Heart left ventricle (tissue), 16 donors: ENCODE measurements around the gene KCNV2. TPM values are rescaled to one million over a fixed set of nuclear protein-coding genes. Genes with fewer than 3 reads are reported as not detected.

ENCODE experiments used
- ATAC-seq, 4 donors: fragments of 200-7000 bp; cut with Tn5 transposase; one replicate each; pipeline ENCODE4 v1.9.1; 2020 to 2022; ENCODE audit warnings: moderate library complexity in 4 of 4, mild to moderate bottlenecking in 3 of 4, moderate number of reproducible peaks in 1 of 4
- DNase-seq, 5 donors: peaks; one replicate each; pipeline ENCODE4 v3.0.0-alpha.2; 2020
- H3K27ac ChIP-seq, 12 donors: fragments of 200-600 bp; sonication (generic) in 4 of 12; one replicate each; pipeline versions ENCODE4 v1.5.0 to v1.8.0; 2016 to 2022; ENCODE audit warnings: mild to moderate bottlenecking in 2 of 12
- H3K27me3 ChIP-seq, 9 donors: fragments of 200-600 bp; sonication (generic) in 2 of 9; one replicate each; pipeline versions ENCODE4 v1.5.1 to v1.8.0; 2016 to 2022; ENCODE audit warnings: mild to moderate bottlenecking in 3 of 9
- H3K36me3 ChIP-seq, 9 donors: fragments of 200-600 bp; sonication (generic) in 2 of 9; one replicate each; pipeline versions ENCODE4 v1.5.0 to v1.8.0; 2018 to 2022; ENCODE audit warnings: mild to moderate bottlenecking in 2 of 9
- H3K4me1 ChIP-seq, 12 donors: fragments of 200-600 bp; sonication (generic) in 4 of 12; one replicate each; pipeline versions ENCODE4 v1.5.0 to v1.8.0; 2016 to 2022; ENCODE audit warnings: mild to moderate bottlenecking in 3 of 12
- H3K4me3 ChIP-seq, 12 donors: fragments of 200-600 bp; sonication (generic) in 4 of 12; one replicate each; pipeline versions ENCODE4 v1.5.0 to v1.8.0; 2017 to 2022; ENCODE audit warnings: mild to moderate bottlenecking in 9 of 12, moderate library complexity in 4 of 12
- H3K9me3 ChIP-seq, 12 donors: fragments of 200-600 bp; sonication (generic) in 4 of 12; one replicate each; pipeline versions ENCODE4 v1.5.0 to v1.8.0; 2016 to 2022; ENCODE audit warnings: mild to moderate bottlenecking in 1 of 12
- CTCF ChIP-seq, 12 donors: fragments of 200-600 bp; sonication (generic) in 4 of 12; IDR thresholded peaks; one replicate each; pipeline versions ENCODE4 v1.5.0 to v1.8.0; 2018 to 2022; ENCODE audit warnings: antibody characterized with exemption in 12 of 12, mild to moderate bottlenecking in 5 of 12
- POLR2A ChIP-seq, 2 donors: fragments of 450-650 bp; IDR thresholded peaks; one replicate each; pipeline ENCODE4 v1.6.1; 2017; ENCODE audit warnings: antibody characterized with exemption in 2 of 2, mild to moderate bottlenecking in 2 of 2, moderate library complexity in 2 of 2
- WGBS, 4 donors: extraction: QIAGEN DNeasy Blood & Tissue Kit in 2 of 4; methylation state at CpG; one replicate each; pipeline versions ENCODE4 v1.1.5 to v1.1.7; 2013 to 2018; 5-methylcytosine and 5-hydroxymethylcytosine counted together
- intact Hi-C, 10 donors: fragments of 100-400 bp; cut with DNase I; formaldehyde crosslinking; loops; one replicate each; pipeline versions ENCODE4 v1.11.1 to v1.14.2; 2022
- polyA plus RNA-seq, 2 donors: library from polyadenylated mRNA; stranded (reverse); fragments of 200-250 nt; gene quantifications; one replicate each; pipeline ENCODE4 v1.2.3, GENCODE V29; 2013
- total RNA-seq, 9 donors: library from RNA; depleted of rRNA in 2 of 9; stranded (reverse); fragments of >200 nt in 2 of 9; fragmentation: NEBNext Ultra II Directional in 3 of 9; extraction: Animal tissue kit (Norgen Biotek cat#: 25700) in 3 of 9; gene quantifications; one replicate each; pipeline versions ENCODE4 v1.1.0 to v1.2.4, GENCODE V29; 2016 to 2023
- donor health status: ischemic (EF 13 %, LVEDD 7.1; RV severe dilation, severe dysfunction).
- donor health status: healthy with polysubstance abuse.
- donor health status: DM: no; HTN: yes; CAD: no.
- donor health status: DM: no; HTN: no; CAD: no.
- donor health status: ischemic (EF 25% LVEDD 6.9; RV normal size, moderate dysfunction).
- donor health status: ischemic (EF 25% LVEDD 5.7; RV mildly dilated, moderate dysfunction).
- donor health status: healthy.
- donor health status: DM: yes; HTN: yes; CAD: no.
- donor health status: ischemic (EF 35%, LVEDD 5.7; RV mildly dilated, moderate dysfunction).
- donor health status: nonischemic (EF 11% LVEDD 7.7; RV severe dilation, severe dysfunction).
- donor health status: DM: yes; HTN: yes; CAD: no.
- donor health status: PGD.
- donor health status: ischemic (EF 29% LVEDD 5.4; RV normal size, mild dysfunction).
- donor health status: nonischemic (EF 23%, LVEDD 6.1; RV moderate dilation, normal function).

The KCNV2 gene
- total and polyA plus RNA-seq, 11 donors, result not detected

DNA sequence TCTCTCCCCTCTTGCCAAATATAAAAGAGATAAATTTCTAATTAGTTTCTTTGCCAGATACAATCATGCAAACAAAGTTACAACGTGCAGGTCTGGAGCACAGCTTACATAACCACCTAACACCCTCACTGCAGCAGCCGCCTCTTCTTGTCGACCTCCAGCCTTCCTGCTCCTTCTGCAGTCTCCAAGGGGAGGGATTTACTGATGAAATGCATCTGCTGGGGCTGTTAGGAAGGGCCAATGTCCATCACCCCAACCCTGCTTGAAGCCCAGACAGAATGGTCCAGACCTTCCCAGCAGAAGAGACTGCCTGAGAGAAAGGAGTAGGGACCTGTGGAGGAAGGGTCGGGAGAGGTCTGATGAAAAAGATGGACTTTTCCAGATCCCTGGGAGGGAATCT, 15.2 kb downstream of the KCNV2 start:
- Histone ChIP-seq H3K4me1 (peaks cover 0 to 15% (median 6%) of the 10 kb centered on the region in 12 donors), H3K4me3 (no peak overlapping the region), H3K27ac (no peak overlapping the region), H3K36me3 (no peaks in the 10 kb centered on the region), H3K27me3 (no peaks in the 10 kb centered on the region), H3K9me3 (no peaks in the 10 kb centered on the region)
- intact Hi-C loops, result loop anchor here in 2 of 10 donors (10.0 kb wide), 2 partner anchors 498 to 598 kb away; no protein-coding TSS in a partner anchor
- WGBS, 4 donors, result 56 to 73% (median 60%) methylated on average over 4 of the region's 4 CpGs
- DNase-seq (no peak), ATAC-seq (peak in 1 of 4 donors; percentile 31)
- TF ChIP-seq POLR2A (IDR thresholded peaks at IDR 0.05) (no peak), CTCF (IDR thresholded peaks at IDR 0.05) (no peak)

GRCh38 chr9:2740616-2741015, 23.3 kb downstream of the KCNV2 start:
- Histone ChIP-seq H3K27me3 (no peaks in the 10 kb centered on the region), H3K9me3 (no peaks in the 10 kb centered on the region), H3K27ac (no peak overlapping the region), H3K36me3 (no peaks in the 10 kb centered on the region), H3K4me1 (peaks cover 0 to 7% (median 0%) of the 10 kb centered on the region in 12 donors), H3K4me3 (no peak overlapping the region)
- ATAC-seq (peak in 1 of 4 donors; percentile 20), DNase-seq (no peak)
- TF ChIP-seq CTCF (IDR thresholded peaks at IDR 0.05) (no peak), POLR2A (IDR thresholded peaks at IDR 0.05) (no peak)
- intact Hi-C loops, result no loop called here

DNA sequence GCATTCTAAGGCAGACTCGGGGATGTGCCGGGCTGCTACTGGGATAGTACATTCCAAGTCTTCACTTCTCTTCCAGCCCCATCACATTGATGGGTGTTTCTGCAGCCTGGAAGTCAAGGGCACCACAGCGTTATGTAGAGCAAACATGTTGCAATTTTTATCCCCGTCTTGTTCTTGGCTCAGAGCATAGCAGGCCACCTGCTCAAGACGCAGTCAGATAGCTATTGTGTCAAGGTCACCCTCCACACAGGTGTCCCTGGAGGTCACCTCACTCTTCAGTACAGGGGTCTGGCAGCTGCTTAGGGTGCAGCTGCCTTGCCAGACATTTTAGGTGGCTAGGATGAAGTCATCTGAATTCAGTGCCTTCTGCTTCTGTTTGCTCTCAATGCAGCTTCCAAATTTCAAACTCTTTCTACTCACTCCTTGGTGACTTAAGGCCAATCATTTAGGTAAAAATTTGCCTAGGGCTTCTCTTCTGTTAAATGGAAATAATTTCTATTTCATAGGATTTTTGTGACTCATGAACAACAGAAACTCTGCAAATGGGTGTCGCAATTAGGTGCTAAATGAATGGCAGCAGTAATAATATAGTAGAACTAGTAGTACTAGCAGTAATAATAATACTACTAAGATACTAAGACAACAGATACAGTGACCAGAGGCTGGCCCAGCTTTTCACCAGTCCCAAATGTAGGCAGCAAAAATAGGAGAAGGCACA, 24.3 kb downstream of the KCNV2 start:
- DNase-seq, result no peak
- Histone ChIP-seq H3K27ac (no peak overlapping the region), H3K36me3 (no peaks in the 10 kb centered on the region), H3K9me3 (no peaks in the 10 kb centered on the region), H3K4me1 (peaks cover 0 to 7% (median 0%) of the 10 kb centered on the region in 12 donors), H3K27me3 (no peaks in the 10 kb centered on the region), H3K4me3 (no peak overlapping the region)
- ATAC-seq, result peak in 2 of 4 donors; percentile 41 to 50
- intact Hi-C loops, result no loop called here
- WGBS, 4 donors, result 70 to 78% (median 74%) methylated on average over 6 of the region's 6 CpGs
- TF ChIP-seq CTCF (IDR thresholded peaks at IDR 0.05), result no peak
- TF ChIP-seq POLR2A (IDR thresholded peaks at IDR 0.05), result no peak

DNA sequence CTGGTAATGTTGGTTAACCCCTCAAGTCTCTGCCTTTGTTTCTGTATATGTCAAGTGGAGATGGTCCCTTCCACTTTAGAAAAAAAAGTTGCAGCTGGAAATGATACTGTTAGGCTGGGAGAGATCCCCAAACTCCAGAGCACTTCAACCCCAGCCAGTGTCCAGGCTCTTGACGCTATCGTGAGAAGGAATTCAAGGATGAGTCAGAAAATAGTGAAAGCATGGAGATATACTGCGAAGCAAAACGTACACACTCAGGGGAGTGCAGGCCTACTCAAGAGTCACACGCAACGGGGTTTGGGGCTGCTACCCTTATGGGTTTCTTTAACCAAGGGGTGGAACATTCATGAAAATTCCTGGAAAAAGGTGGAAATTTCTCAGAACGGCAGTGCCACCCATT, 24.9 kb downstream of the KCNV2 start:
- no peak for DNase-seq
- peaks cover 0 to 7% (median 0%) of the 10 kb centered on the region in 12 donors for H3K4me1 ChIP-seq
- no peak overlapping the region for H3K27ac ChIP-seq
- no peak overlapping the region for H3K4me3 ChIP-seq
- no peaks in the 10 kb centered on the region for H3K36me3 ChIP-seq
- no peaks in the 10 kb centered on the region for H3K9me3 ChIP-seq
- no peaks in the 10 kb centered on the region for H3K27me3 ChIP-seq
- WGBS, 4 donors, result 83 to 89% (median 86%) methylated on average over 7 of the region's 7 CpGs
- intact Hi-C loops, result no loop called here
- TF ChIP-seq POLR2A (IDR thresholded peaks at IDR 0.05) (no peak), CTCF (IDR thresholded peaks at IDR 0.05) (no peak)
- no peak for ATAC-seq
